Heart left ventricle (tissue), 16 donors: Measurements from ENCODE around the gene CCDC192. TPM values are rescaled to one million over a fixed set of nuclear protein-coding genes. Genes with fewer than 3 reads are reported as not detected.

Source experiments
- ATAC-seq, 4 donors: fragments of 200-7000 bp; cut with Tn5 transposase; one replicate each; pipeline ENCODE4 v1.9.1; 2020 to 2022; ENCODE audit warnings: moderate library complexity in 4 of 4, mild to moderate bottlenecking in 3 of 4, moderate number of reproducible peaks in 1 of 4
- DNase-seq, 5 donors: peaks; one replicate each; pipeline ENCODE4 v3.0.0-alpha.2; 2020
- H3K27ac ChIP-seq, 12 donors: fragments of 200-600 bp; sonication (generic) in 4 of 12; one replicate each; pipeline versions ENCODE4 v1.5.0 to v1.8.0; 2016 to 2022; ENCODE audit warnings: mild to moderate bottlenecking in 2 of 12
- H3K27me3 ChIP-seq, 9 donors: fragments of 200-600 bp; sonication (generic) in 2 of 9; one replicate each; pipeline versions ENCODE4 v1.5.1 to v1.8.0; 2016 to 2022; ENCODE audit warnings: mild to moderate bottlenecking in 3 of 9
- H3K36me3 ChIP-seq, 9 donors: fragments of 200-600 bp; sonication (generic) in 2 of 9; one replicate each; pipeline versions ENCODE4 v1.5.0 to v1.8.0; 2018 to 2022; ENCODE audit warnings: mild to moderate bottlenecking in 2 of 9
- H3K4me1 ChIP-seq, 12 donors: fragments of 200-600 bp; sonication (generic) in 4 of 12; one replicate each; pipeline versions ENCODE4 v1.5.0 to v1.8.0; 2016 to 2022; ENCODE audit warnings: mild to moderate bottlenecking in 3 of 12
- H3K4me3 ChIP-seq, 12 donors: fragments of 200-600 bp; sonication (generic) in 4 of 12; one replicate each; pipeline versions ENCODE4 v1.5.0 to v1.8.0; 2017 to 2022; ENCODE audit warnings: mild to moderate bottlenecking in 9 of 12, moderate library complexity in 4 of 12
- H3K9me3 ChIP-seq, 12 donors: fragments of 200-600 bp; sonication (generic) in 4 of 12; one replicate each; pipeline versions ENCODE4 v1.5.0 to v1.8.0; 2016 to 2022; ENCODE audit warnings: mild to moderate bottlenecking in 1 of 12
- POLR2A ChIP-seq, 2 donors: fragments of 450-650 bp; IDR thresholded peaks; one replicate each; pipeline ENCODE4 v1.6.1; 2017; ENCODE audit warnings: antibody characterized with exemption in 2 of 2, mild to moderate bottlenecking in 2 of 2, moderate library complexity in 2 of 2
- WGBS, 4 donors: extraction: QIAGEN DNeasy Blood & Tissue Kit in 2 of 4; methylation state at CpG; one replicate each; pipeline versions ENCODE4 v1.1.5 to v1.1.7; 2013 to 2018; 5-methylcytosine and 5-hydroxymethylcytosine counted together
- intact Hi-C, 10 donors: fragments of 100-400 bp; cut with DNase I; formaldehyde crosslinking; loops; one replicate each; pipeline versions ENCODE4 v1.11.1 to v1.14.2; 2022
- long read RNA-seq, 3 donors: library from polyadenylated mRNA; unstranded; transcript quantifications; one replicate each; pipeline ENCODE4 v2.0.0, GENCODE V29; 2020 to 2021
- polyA plus RNA-seq, 2 donors: library from polyadenylated mRNA; stranded (reverse); fragments of 200-250 nt; gene quantifications; one replicate each; pipeline ENCODE4 v1.2.3, GENCODE V29; 2013
- total RNA-seq, 9 donors: library from RNA; depleted of rRNA in 2 of 9; stranded (reverse); fragments of >200 nt in 2 of 9; fragmentation: NEBNext Ultra II Directional in 3 of 9; extraction: Animal tissue kit (Norgen Biotek cat#: 25700) in 3 of 9; gene quantifications; one replicate each; pipeline versions ENCODE4 v1.1.0 to v1.2.4, GENCODE V29; 2016 to 2023
- TF ChIP-seq, protein P1 (sequence below), 12 donors: fragments of 200-600 bp; sonication (generic) in 4 of 12; IDR thresholded peaks; one replicate each; pipeline versions ENCODE4 v1.5.0 to v1.8.0; 2018 to 2022; ENCODE audit warnings: antibody characterized with exemption in 12 of 12, mild to moderate bottlenecking in 5 of 12
- donor health status: ischemic (EF 13 %, LVEDD 7.1; RV severe dilation, severe dysfunction).
- donor health status: healthy with polysubstance abuse.
- donor health status: DM: no; HTN: yes; CAD: no.
- donor health status: DM: no; HTN: no; CAD: no.
- donor health status: ischemic (EF 25% LVEDD 6.9; RV normal size, moderate dysfunction).
- donor health status: ischemic (EF 25% LVEDD 5.7; RV mildly dilated, moderate dysfunction).
- donor health status: healthy.
- donor health status: DM: yes; HTN: yes; CAD: no.
- donor health status: ischemic (EF 35%, LVEDD 5.7; RV mildly dilated, moderate dysfunction).
- donor health status: nonischemic (EF 11% LVEDD 7.7; RV severe dilation, severe dysfunction).
- donor health status: DM: yes; HTN: yes; CAD: no.
- donor health status: PGD.
- donor health status: ischemic (EF 29% LVEDD 5.4; RV normal size, mild dysfunction).
- donor health status: nonischemic (EF 23%, LVEDD 6.1; RV moderate dilation, normal function).

CCDC192 gene, protein sequence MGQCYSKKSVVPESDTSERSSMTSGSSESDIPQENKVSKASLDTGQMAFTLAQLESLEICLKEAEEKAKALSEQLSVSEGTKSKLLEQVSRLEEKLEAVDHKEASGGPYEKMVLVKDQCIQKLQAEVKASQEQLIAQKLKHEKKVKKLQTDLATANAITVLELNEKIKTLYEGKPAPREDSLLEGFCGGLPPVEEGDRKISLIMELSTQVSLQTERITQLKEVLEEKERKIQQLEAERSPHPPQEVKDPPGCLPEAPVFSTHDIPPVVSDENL
- total RNA-seq (1 to 10 TPM in 1 of 9 donors, not detected in 8; 1.3 TPM), polyA plus RNA-seq (under 1 TPM; 0.07 to 0.42 TPM)
- long read RNA-seq, donor 1, partial matches to known transcripts = 0 of 1 reads
- long read RNA-seq, donor 1, other reads (novel, unspliced or antisense) = 1 of 1 reads
- long read RNA-seq, donor 2 = 0 reads
- long read RNA-seq, donor 3 = 0 reads

GRCh38 chr5:127702926-127703561, at the start of gene CCDC192:
Gene CCDC192 (plus strand): TSS chr5:127703391. CDS start chr5:127703446, 55 bp downstream.
- Histone ChIP-seq H3K36me3 (no peaks in the 10 kb centered on the region), H3K4me1 (peaks cover 0 to 48% (median 13%) of the 10 kb centered on the region in 12 donors), H3K9me3 (no peaks in the 10 kb centered on the region), H3K27ac (peak within 1 kb of the TSS in 3 of 12 donors; percentile 26 to 54 (median 30)), H3K4me3 (peak within 1 kb of the TSS in 6 of 12 donors; percentile 15 to 51 (median 32)), H3K27me3 (no peaks in the 10 kb centered on the region)
- ATAC-seq (peak in 1 of 4 donors; percentile 66), DNase-seq (no peak)
- 73 to 84% (median 74%) methylated on average over 5 of the region's 5 CpGs for WGBS, 4 donors
- no peak for TF ChIP-seq POLR2A (IDR thresholded peaks at IDR 0.05)
- TF ChIP-seq, protein P1, sequence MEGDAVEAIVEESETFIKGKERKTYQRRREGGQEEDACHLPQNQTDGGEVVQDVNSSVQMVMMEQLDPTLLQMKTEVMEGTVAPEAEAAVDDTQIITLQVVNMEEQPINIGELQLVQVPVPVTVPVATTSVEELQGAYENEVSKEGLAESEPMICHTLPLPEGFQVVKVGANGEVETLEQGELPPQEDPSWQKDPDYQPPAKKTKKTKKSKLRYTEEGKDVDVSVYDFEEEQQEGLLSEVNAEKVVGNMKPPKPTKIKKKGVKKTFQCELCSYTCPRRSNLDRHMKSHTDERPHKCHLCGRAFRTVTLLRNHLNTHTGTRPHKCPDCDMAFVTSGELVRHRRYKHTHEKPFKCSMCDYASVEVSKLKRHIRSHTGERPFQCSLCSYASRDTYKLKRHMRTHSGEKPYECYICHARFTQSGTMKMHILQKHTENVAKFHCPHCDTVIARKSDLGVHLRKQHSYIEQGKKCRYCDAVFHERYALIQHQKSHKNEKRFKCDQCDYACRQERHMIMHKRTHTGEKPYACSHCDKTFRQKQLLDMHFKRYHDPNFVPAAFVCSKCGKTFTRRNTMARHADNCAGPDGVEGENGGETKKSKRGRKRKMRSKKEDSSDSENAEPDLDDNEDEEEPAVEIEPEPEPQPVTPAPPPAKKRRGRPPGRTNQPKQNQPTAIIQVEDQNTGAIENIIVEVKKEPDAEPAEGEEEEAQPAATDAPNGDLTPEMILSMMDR (IDR thresholded peaks at IDR 0.05) = no peak
- intact Hi-C loops = loop anchor here in 1 of 10 donors (10.0 kb wide), 1 partner anchor 138 kb away; no protein-coding TSS in a partner anchor

GRCh38 chr5:127656825-127657224, 46.4 kb upstream of the CCDC192 start:
- Histone ChIP-seq H3K27ac (no peak overlapping the region), H3K27me3 (no peaks in the 10 kb centered on the region), H3K36me3 (no peaks in the 10 kb centered on the region), H3K4me1 (peaks cover 0 to 13% (median 0%) of the 10 kb centered on the region in 12 donors), H3K9me3 (no peaks in the 10 kb centered on the region), H3K4me3 (no peak overlapping the region)
- DNase-seq = no peak
- TF ChIP-seq, protein P1 (IDR thresholded peaks at IDR 0.05) = no peak
- no peak for TF ChIP-seq POLR2A (IDR thresholded peaks at IDR 0.05)
- intact Hi-C loops = no loop called here
- 84 to 89% (median 87%) methylated on average over 6 of the region's 6 CpGs for WGBS, 4 donors
- no peak for ATAC-seq

- TF ChIP-seq, protein P1 (IDR thresholded peaks at IDR 0.05) = no peak
- no peak for TF ChIP-seq POLR2A (IDR thresholded peaks at IDR 0.05)
- Histone ChIP-seq H3K27ac (peak overlapping the region in 11 of 12 donors; percentile 34 to 62 (median 53)), H3K27me3 (no peaks in the 10 kb centered on the region), H3K36me3 (no peaks in the 10 kb centered on the region), H3K4me1 (peaks cover 0 to 26% (median 0%) of the 10 kb centered on the region in 12 donors), H3K4me3 (no peak overlapping the region), H3K9me3 (no peaks in the 10 kb centered on the region)
- ATAC-seq = peak; percentile 58 to 89 (median 82)
- WGBS, 4 donors = 48 to 57% (median 49%) methylated on average over 3 of the region's 3 CpGs
- DNase-seq = peak in 1 of 5 donors; percentile 30
- intact Hi-C loops = no loop called here
Measured at GRCh38 chr5:127660047-127660733, 43.0 kb upstream of the CCDC192 start.
